NCI-H345 (cell line): ENCODE measurements around the gene MBNL2.
"Not testable (repeated sequence)": the region's sequence is repeated elsewhere in the genome, so short reads cannot be mapped to it uniquely, and the experiment has no call there.

Experiments
- DNase-seq: peaks from one replicate; lab custom pipeline; 2025; lab: John Stamatoyannopoulos, UW

MBNL2 gene

GRCh38 chr13:97348569-97349100, 126.5 kb downstream of the MBNL2 start:
- no peak for DNase-seq

- not testable (repeated sequence) for DNase-seq
Measured at GRCh38 chr13:97352012-97352411, 129.9 kb downstream of the MBNL2 start.

DNA sequence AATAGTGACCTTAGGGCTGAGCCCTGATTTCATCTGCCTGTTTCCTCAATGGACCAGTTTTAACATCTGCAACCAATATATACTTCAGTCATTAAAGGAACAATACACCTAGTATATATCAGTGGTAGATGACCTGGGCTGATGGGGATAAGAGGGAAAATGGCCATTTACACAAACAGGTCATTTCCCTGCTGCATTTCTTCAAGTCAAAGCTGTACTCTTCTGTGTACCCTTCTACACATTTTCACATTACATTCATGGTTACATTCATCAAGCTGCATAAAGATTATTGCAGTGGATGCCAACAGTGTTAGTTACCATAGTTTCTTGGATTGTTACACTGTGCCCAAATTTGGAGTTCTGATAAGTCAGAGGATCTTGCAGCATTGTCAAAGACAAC, 130.7 kb downstream of the MBNL2 start:
- DNase-seq: no peak

GRCh38 chr13:97353927-97354675, 132.0 kb downstream of the MBNL2 start:
- DNase-seq: no peak

DNA sequence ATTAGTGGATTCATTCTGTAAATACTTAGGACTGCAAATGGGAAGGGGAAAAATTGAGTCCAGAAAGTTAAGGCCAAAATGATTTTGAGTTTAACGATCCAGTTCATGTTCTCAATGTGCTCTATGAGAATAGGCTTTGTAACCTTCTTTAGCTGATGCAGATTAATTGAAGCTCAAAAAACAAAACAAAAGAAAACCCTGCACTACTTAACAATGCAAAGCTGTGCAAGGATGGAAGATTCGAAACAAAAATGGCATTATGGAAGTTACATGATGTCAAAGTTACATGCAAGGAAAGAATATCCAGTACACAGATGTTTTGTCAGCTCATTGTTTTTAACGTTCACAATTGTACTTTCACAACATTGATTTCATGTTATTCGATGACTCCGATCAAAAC, 132.7 kb downstream of the MBNL2 start:
- DNase-seq: no peak

DNA sequence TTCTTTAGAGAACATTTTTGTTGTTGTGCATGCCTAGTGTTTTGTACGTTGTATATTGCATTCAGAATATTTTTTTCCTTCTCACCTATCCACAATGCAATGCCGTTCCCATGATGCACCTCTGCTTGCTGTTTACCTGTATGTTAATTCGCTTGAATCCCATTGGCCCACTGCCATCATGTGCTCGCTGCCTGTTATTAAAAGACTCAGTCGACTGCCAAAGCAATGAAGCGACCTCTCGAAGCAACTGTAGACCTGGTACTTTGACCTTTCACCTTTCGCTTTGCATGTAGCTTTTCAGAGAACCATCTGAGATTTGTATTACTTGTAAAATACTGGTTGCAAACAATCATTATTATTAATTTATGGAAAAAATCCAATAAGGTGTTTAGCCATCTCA, 134.5 kb downstream of the MBNL2 start:
- no peak for DNase-seq

DNA sequence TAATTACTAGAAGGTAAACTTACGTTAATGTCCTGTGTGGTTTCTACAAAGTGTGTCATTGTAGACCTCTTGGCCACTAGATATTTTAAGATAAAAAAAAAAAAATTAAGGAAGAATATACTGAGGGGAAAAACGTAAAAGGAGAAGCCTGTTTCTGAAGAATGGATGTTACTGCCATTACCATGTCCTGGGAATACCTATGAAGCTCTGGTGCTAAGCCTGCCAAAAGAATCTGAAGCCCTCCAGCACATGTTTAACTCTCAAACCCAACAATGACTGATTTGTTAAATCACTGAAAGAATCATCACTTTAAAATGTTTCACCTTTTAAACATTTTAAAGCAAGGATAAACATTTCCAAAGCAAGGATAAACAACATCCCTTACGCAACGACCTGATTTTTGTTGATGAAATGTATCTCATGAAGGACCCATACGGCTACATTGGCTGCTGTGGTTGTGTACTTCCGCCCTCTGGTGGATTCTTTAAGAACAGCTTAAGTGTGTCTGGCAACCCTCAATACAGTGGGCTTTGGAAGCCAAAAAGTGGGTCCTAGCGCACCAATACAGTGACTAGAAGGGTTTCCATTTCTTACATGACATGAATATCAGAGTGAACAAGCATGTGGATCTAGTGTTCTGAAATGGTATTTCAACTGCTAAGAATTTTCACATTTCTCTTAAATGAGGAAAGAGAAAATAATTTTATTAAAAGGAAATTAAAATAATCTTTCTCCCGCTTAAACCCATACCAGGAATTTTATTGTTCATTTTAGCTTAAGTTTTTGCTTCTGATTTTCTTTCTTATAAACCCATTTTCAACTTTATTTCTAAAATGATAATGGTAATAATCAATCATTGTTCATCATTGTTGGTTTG, 137.3 kb downstream of the MBNL2 start:
- DNase-seq: peak; percentile 75

- DNase-seq: no peak
Measured at GRCh38 chr13:97360610-97361009, 138.5 kb downstream of the MBNL2 start.

DNA sequence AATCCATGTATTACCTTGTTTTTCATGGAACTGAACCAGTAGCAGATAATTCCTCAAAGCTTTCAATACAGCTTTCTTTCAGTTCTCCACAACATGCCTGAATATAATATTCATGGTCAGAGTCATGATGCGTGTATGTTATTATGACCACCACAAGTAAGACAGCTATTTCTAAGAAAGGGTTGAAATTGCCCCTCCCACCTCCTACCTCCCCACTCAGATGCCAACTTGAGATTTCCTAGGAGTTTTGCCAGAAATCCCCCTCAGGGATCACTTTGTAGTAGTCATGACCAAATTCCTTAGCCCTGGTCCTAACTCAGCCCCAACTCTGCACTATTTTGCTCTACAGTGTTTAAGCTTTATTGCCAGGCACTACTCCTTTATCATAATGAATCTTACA, 141.9 kb downstream of the MBNL2 start:
- no peak for DNase-seq

DNA sequence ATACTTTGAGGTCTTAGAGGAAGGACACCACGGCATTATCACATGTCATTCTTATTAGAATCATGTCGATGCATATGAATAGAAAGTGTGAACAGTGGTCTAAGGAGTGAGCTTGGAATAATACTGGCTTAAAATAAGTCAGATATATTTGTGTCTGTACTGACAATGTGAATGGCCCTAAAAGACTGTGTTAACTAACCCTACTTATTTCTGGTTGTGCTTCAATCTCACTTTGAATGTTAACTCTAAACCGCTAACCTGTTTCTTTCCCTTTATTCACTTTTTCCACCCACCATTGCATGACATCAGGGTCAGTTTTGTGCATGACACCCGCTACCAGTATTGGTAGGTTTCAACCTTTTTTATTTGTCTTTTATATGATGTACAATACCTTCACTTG, 142.7 kb downstream of the MBNL2 start:
- DNase-seq: no peak

DNA sequence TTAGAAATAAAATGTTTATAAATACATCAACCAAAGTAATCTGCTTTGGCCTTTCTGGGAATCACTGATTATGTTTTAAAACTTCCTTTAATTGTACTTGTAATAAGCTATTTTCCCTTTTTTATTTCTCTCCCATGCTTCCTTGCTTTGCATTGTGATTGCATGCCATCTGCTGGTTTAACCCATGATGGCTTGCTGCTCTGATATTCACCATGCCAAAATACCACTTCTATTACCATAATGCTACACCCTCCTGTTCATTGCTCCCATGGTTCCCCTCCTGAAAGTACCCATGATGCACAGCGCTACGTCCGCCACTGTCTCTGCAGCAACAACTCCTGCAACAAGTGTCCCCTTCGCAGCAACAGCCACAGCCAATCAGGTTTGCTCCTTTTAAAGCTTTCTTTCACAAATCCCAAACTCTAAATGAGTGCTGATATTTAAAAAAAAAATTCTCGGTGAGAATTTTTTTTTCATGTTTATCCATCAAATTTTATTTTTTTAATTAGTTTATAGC, 144.1 kb downstream of the MBNL2 start:
- no peak for DNase-seq

GRCh38 chr13:97367016-97367822, 145.1 kb downstream of the MBNL2 start:
- no peak for DNase-seq

- DNase-seq: no peak
Measured at GRCh38 chr13:97369261-97369893, 147.2 kb downstream of the MBNL2 start.

GRCh38 chr13:97371486-97372109, 149.5 kb downstream of the MBNL2 start:
- DNase-seq: no peak

DNA sequence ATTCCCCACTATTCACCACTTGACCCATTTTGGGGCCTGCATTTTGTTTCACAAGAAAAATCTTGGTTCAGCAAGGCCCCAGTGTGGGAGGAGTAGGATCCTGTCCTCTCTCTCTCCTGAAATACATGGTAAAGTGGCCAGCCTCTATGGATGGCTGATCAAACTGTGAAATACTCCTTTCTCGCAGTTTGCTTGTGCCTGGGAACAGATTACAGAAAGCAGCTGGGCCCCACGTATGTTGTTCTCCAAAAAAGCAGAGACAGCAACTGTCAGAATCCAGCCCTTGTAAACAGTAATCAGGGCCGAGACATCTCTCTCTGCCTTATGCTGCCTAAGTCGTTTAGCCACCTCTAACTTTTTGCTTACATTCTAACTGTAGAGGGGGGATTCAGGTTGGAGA, 150.8 kb downstream of the MBNL2 start:
- DNase-seq: no peak

GRCh38 chr13:97373787-97374186, 151.7 kb downstream of the MBNL2 start:
- DNase-seq: no peak

DNA sequence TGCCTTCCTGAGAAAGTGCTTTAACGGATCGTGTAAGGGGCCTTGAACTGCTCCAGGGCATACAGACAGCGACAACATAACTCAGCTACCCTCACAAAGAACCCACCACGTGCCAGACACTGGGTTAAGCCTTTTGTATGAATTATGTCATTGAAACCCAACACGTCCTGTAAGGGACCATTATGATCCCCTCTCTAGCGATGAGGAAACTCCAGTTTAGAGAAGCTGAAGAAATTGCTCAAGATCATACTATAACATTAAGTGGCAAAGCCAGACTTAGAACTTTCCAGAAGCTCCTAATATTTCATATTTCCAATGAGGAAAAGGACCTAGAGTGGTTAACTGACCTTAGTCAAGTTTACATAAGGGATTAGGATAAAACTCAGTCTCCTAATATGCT, 154.8 kb downstream of the MBNL2 start:
- no peak for DNase-seq

DNA sequence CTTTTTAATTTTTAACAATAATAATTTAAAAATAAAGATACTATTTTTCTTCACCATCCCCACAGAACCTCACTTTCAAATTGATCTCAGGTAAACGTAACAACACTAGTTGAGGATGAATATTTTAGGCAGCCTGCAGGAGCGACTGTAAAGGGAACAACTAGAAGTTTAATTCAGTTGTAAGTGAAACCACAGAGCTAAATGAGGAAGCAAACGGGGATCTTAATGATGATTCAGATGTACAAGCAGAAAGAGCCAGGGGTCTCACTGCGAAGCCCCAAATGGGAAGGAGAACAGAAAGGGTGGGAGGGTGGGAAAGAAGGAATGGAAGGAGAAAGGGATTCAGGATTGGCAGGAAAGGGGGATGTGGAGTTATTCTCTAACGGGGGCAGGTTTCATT, 157.3 kb downstream of the MBNL2 start:
- no peak for DNase-seq

GRCh38 chr13:97380696-97381095, 158.6 kb downstream of the MBNL2 start:
- no peak for DNase-seq

DNA sequence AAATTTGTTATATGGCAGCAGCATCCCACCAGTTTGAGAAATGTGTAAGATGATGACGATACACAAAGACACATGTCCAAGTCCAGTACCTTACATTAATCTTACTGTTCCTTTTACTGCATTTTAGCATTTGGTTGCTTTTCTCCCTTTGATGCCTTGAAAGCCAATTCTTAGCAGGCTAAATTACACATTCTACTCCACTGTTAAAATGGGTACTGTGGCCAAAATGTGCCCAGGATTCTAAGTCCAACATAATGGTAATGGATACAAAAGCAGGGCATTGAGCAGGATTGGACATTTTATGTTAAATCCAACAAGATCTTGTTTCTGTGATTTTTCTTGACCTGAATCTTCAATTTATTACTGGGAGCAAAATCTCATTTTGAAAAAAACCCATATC, 159.1 kb downstream of the MBNL2 start:
- no peak for DNase-seq

GRCh38 chr13:97382276-97382675, 160.1 kb downstream of the MBNL2 start:
- DNase-seq: no peak
